IMR-90 (cell line): ENCODE measurements around the gene BAZ1A. TPM values are rescaled to one million over a fixed set of nuclear protein-coding genes. Genes with fewer than 3 reads are reported as not detected.

Experiments
- ATAC-seq: fragments of 200-7000 bp; cut with Tn5 transposase; 2 replicates; pipeline ENCODE4 v1.9.1; 2020; ENCODE audit warnings: low read depth, mild to moderate bottlenecking, moderate library complexity
- BruUV-seq: library from RNA; stranded (reverse); fragments of 400-500 nt; replicated peaks from 2 replicates; lab custom pipeline; 2021; lab: Mats Ljungman, UMichigan
- CTCF ChIA-PET: fragments of 300-600 bp; formaldehyde crosslinking; extraction: SDS; loops from one replicate; lab custom pipeline; 2021; ENCODE audit warnings: antibody characterized with exemption; lab: Yijun Ruan, JAX
- POLR2A ChIA-PET: fragments of 300-600 bp; sonication (Branson Sonifier 250); formaldehyde crosslinking; loops from one replicate; lab custom pipeline; 2022; ENCODE audit warnings: antibody characterized with exemption; ENCODE audit not compliant: unreplicated experiment; lab: Charles Lee
- DNase-seq: peaks from one replicate; pipeline ENCODE4 v3.0.0; 2013
- H2AFZ ChIP-seq: replicated peaks from 2 replicates; pipeline ENCODE3; 2013; ENCODE audit warnings: low read length, mild to moderate bottlenecking; ENCODE audit not compliant: poor library complexity
- H2AK5ac ChIP-seq: 2 replicates; pipeline ENCODE4 v1.6.1; 2013; ENCODE audit warnings: low read depth, low read length, inconsistent platforms
- H2AK9ac ChIP-seq: replicated peaks from 2 replicates; pipeline ENCODE3; 2013; ENCODE audit warnings: mild to moderate bottlenecking, low read depth, low read length, moderate library complexity; ENCODE audit not compliant: poor library complexity
- H2BK120ac ChIP-seq: 2 replicates; pipeline ENCODE4 v1.6.1; 2013; ENCODE audit warnings: low read depth, low read length, inconsistent platforms
- H2BK15ac ChIP-seq: 3 replicates; pipeline ENCODE4 v1.6.1; 2013; ENCODE audit warnings: low read depth, low read length, inconsistent platforms
- H2BK20ac ChIP-seq: 2 replicates; pipeline ENCODE4 v1.6.1; 2013; ENCODE audit warnings: low read depth, mild to moderate bottlenecking, inconsistent platforms, low read length, moderate library complexity
- H2BK5ac ChIP-seq: 2 replicates; pipeline ENCODE4 v1.6.1; 2013; ENCODE audit warnings: mild to moderate bottlenecking, low read depth, low read length, inconsistent platforms; ENCODE audit not compliant: poor library complexity, severe bottlenecking
- H3K14ac ChIP-seq: replicated peaks from 2 replicates; pipeline ENCODE4 v1.6.1; 2013; ENCODE audit warnings: low read depth, low read length, inconsistent platforms
- H3K18ac ChIP-seq: 2 replicates; pipeline ENCODE4 v1.6.1; 2013; ENCODE audit warnings: low read depth, low read length, control low read depth
- H3K23ac ChIP-seq: 2 replicates; pipeline ENCODE4 v1.6.1; 2013; ENCODE audit warnings: low read depth, low read length, inconsistent platforms
- H3K27ac ChIP-seq: 2 replicates; pipeline ENCODE4 v1.5.1; 2013; ENCODE audit warnings: mild to moderate bottlenecking, control low read depth, low read length; ENCODE audit not compliant: insufficient read depth
- H3K27me3 ChIP-seq: 2 replicates; pipeline ENCODE4 v1.6.1; 2013; ENCODE audit warnings: low read length; ENCODE audit not compliant: control insufficient read depth, insufficient read depth
- H3K36me3 ChIP-seq: 2 replicates; pipeline ENCODE4 v1.6.1; 2013; ENCODE audit warnings: low read length, mixed read lengths; ENCODE audit not compliant: control insufficient read depth, insufficient read depth
- H3K4ac ChIP-seq: 2 replicates; pipeline ENCODE4 v1.6.1; 2013; ENCODE audit warnings: low read depth, low read length, inconsistent platforms
- H3K4me1 ChIP-seq: 2 replicates; pipeline ENCODE4 v1.6.1; 2013; ENCODE audit warnings: low read length, mixed read lengths; ENCODE audit not compliant: control insufficient read depth, insufficient read depth
- H3K4me2 ChIP-seq: 2 replicates; pipeline ENCODE4 v1.6.1; 2013; ENCODE audit warnings: low read depth, mild to moderate bottlenecking, control low read depth, low read length, moderate library complexity
- H3K4me3 ChIP-seq: 2 replicates; pipeline ENCODE4 v1.5.1; 2013; ENCODE audit warnings: low read depth, mild to moderate bottlenecking, control low read depth, low read length, moderate library complexity; ENCODE audit not compliant: insufficient read depth
- H3K56ac ChIP-seq: 2 replicates; pipeline ENCODE4 v1.6.1; 2013; ENCODE audit warnings: low read length, inconsistent platforms; ENCODE audit not compliant: insufficient read depth; ENCODE audit errors: extremely low read depth
- H3K79me1 ChIP-seq, 2 experiments: 2 replicates each; pipeline ENCODE4 v1.6.1; 2013; ENCODE audit warnings: low read length in 2 of 2, inconsistent platforms in 1 of 2, low read depth in 1 of 2
- H3K9ac ChIP-seq: 2 replicates; pipeline ENCODE4 v1.6.1; 2013; ENCODE audit warnings: low read depth, low read length, control low read depth
- H3K9me1 ChIP-seq: 2 replicates; pipeline ENCODE4 v1.6.1; 2013; ENCODE audit warnings: low read length, inconsistent platforms; ENCODE audit not compliant: insufficient read depth
- H3K9me3 ChIP-seq: 2 replicates; pipeline ENCODE4 v1.6.1; 2013; ENCODE audit warnings: low read length; ENCODE audit not compliant: control insufficient read depth, insufficient read depth
- H4K20me1 ChIP-seq: 2 replicates; pipeline ENCODE4 v1.6.1; 2013; ENCODE audit warnings: low read length, inconsistent platforms; ENCODE audit not compliant: insufficient read depth
- H4K5ac ChIP-seq: 2 replicates; pipeline ENCODE4 v1.6.1; 2013; ENCODE audit warnings: mild to moderate bottlenecking, low read depth, low read length, control low read depth
- H4K8ac ChIP-seq, 2 experiments: 2 replicates each; pipeline ENCODE4 v1.6.1; 2013; ENCODE audit warnings: low read depth in 2 of 2, low read length in 2 of 2, control low read depth in 1 of 2, inconsistent platforms in 1 of 2
- H4K91ac ChIP-seq: 2 replicates; pipeline ENCODE4 v1.6.1; 2013; ENCODE audit warnings: low read depth, low read length, inconsistent platforms; ENCODE audit not compliant: insufficient read depth
- CEBPB ChIP-seq: IDR thresholded peaks from 2 replicates; pipeline ENCODE4 v1.6.1; 2012; ENCODE audit warnings: low read depth, low read length, improper control_type of control experiment
- CHD1 ChIP-seq: IDR thresholded peaks from 2 replicates; pipeline ENCODE4 v1.6.1; 2012; ENCODE audit warnings: low read depth, low read length, improper control_type of control experiment
- FOS ChIP-seq: fragments of 150-350 bp; IDR thresholded peaks from 2 replicates; pipeline ENCODE4 v1.6.1; 2016; ENCODE audit warnings: low read depth, low read length
- MAZ ChIP-seq: IDR thresholded peaks from 2 replicates; pipeline ENCODE4 v1.6.1; 2012; ENCODE audit warnings: low read depth, mild to moderate bottlenecking, low read length, improper control_type of control experiment, moderate library complexity, borderline replicate concordance
- NFE2L2 ChIP-seq: fragments of 150-350 bp; IDR thresholded peaks from 2 replicates; pipeline ENCODE4 v1.6.1; 2016; ENCODE audit warnings: low read depth, mild to moderate bottlenecking, low read length
- POLR2A ChIP-seq: IDR thresholded peaks from 2 replicates; pipeline ENCODE4 v1.6.1; 2012; ENCODE audit warnings: mild to moderate bottlenecking, low read depth, low read length
- RAD21 ChIP-seq: IDR thresholded peaks from 2 replicates; pipeline ENCODE4 v1.6.1; 2012; ENCODE audit warnings: low read length, improper control_type of control experiment
- USF2 ChIP-seq: fragments of 150-350 bp; IDR thresholded peaks from 2 replicates; pipeline ENCODE4 v1.6.1; 2017; ENCODE audit warnings: mild to moderate bottlenecking, antibody characterized with exemption, low read length, low read depth
- WGBS, 2 experiments: methylation state at CpG; one replicate each; pipeline versions ENCODE4 v1.1.5 to v1.1.7; 2013; ENCODE audit warnings: missing lambda C conversion rate in 2 of 2; ENCODE audit not compliant: insufficient read length in 1 of 2; ENCODE audit errors: extremely low coverage in 2 of 2; 5-methylcytosine and 5-hydroxymethylcytosine counted together
- dilution Hi-C: fragments of 300-500 bp; cut with HindIII; formaldehyde crosslinking; loops from one replicate; pipeline ENCODE4 v1.14.3; 2018; ENCODE audit warnings: low sequenced_read_pairs; ENCODE audit not compliant: unreplicated experiment
- in situ Hi-C: fragments of 300-500 bp; cut with MboI; formaldehyde crosslinking; loops from 3 replicates; pipeline ENCODE4 v1.14.3; 2019; ENCODE audit warnings: low sequenced_read_pairs, inconsistent platforms, mixed read lengths
- intact Hi-C: fragments of 100-400 bp; cut with micrococcal nuclease; formaldehyde crosslinking; loops from 2 replicates; pipeline ENCODE4 v1.10.0; 2022
- polyA plus RNA-seq, 3 experiments: library from polyadenylated mRNA; depleted of rRNA; stranded (reverse); fragments of >200 nt; gene quantifications; 2 replicates each; pipeline ENCODE4 v1.2.3, GENCODE V29; 2012; ENCODE audit warnings: low replicate concordance in 1 of 3
- total RNA-seq: library from RNA; depleted of rRNA; stranded (reverse); fragments of >200 nt; gene quantifications from 2 replicates; pipeline ENCODE4 v1.2.3, GENCODE V29; 2012
- TF ChIP-seq, protein P1 (sequence below): conservative IDR thresholded peaks from 2 replicates; pipeline ENCODE4 v1.5.1; 2012; ENCODE audit warnings: mild to moderate bottlenecking, low read depth, low read length, improper control_type of control experiment

Gene BAZ1A
- total and polyA plus RNA-seq, 2 of the 4 experiments (the other 2 are of a cell fraction): 15.3 to 23.8 TPM

- Histone ChIP-seq H4K91ac (no peak overlapping the region), H3K56ac (no peak overlapping the region), H3K9me3 (no peaks in the 10 kb centered on the region), H2AK5ac (no peak overlapping the region), H3K9ac (no peak overlapping the region), H3K79me1 (no peaks in the 10 kb centered on the region; a peak in 1 of 4 replicates), H3K4me1 (0 out of 2 replicates have a peak, but pooled peaks cover 2% of the 10 kb centered on the region), H2AFZ (no peak overlapping the region), H2BK20ac (no peak overlapping the region), H2AK9ac (no peak overlapping the region), H3K27me3 (no peaks in the 10 kb centered on the region), H3K9me1 (0 out of 2 replicates have a peak, but pooled peaks cover 2% of the 10 kb centered on the region), H2BK5ac (no peak overlapping the region), H3K14ac (no peak overlapping the region), H3K4ac (no peak overlapping the region), H3K36me3 (peaks cover 12% of the 10 kb centered on the region), H2BK120ac (no peak overlapping the region), H3K27ac (no peak overlapping the region), H4K8ac (no peak overlapping the region), H4K20me1 (no peaks in the 10 kb centered on the region), H3K4me2 (no peak overlapping the region), H3K4me3 (no peak overlapping the region), H3K18ac (no peak overlapping the region), H4K5ac (no peak overlapping the region), H3K23ac (no peak overlapping the region), H2BK15ac (no peak overlapping the region)
- ATAC-seq: no peak
- WGBS, 2 experiments: 100% methylated on average over 1 of the region's 1 CpG; no CpG with 5 or more reads in 1 of the 2 experiments
- DNase-seq: no peak
- no TSS peak for BruUV-seq
- dilution Hi-C loops: no loop called here
- no peak for TF ChIP-seq MAZ
- TF ChIP-seq POLR2A: no peak
- TF ChIP-seq, protein P1, sequence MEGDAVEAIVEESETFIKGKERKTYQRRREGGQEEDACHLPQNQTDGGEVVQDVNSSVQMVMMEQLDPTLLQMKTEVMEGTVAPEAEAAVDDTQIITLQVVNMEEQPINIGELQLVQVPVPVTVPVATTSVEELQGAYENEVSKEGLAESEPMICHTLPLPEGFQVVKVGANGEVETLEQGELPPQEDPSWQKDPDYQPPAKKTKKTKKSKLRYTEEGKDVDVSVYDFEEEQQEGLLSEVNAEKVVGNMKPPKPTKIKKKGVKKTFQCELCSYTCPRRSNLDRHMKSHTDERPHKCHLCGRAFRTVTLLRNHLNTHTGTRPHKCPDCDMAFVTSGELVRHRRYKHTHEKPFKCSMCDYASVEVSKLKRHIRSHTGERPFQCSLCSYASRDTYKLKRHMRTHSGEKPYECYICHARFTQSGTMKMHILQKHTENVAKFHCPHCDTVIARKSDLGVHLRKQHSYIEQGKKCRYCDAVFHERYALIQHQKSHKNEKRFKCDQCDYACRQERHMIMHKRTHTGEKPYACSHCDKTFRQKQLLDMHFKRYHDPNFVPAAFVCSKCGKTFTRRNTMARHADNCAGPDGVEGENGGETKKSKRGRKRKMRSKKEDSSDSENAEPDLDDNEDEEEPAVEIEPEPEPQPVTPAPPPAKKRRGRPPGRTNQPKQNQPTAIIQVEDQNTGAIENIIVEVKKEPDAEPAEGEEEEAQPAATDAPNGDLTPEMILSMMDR: no peak
- no peak for TF ChIP-seq RAD21
- TF ChIP-seq FOS: no peak
- no peak for TF ChIP-seq USF2
- TF ChIP-seq NFE2L2: no peak
- TF ChIP-seq CHD1: no peak
- TF ChIP-seq CEBPB: no peak
- in situ Hi-C loops: no loop called here
- ChIA-PET CTCF (interaction anchor here (0.6 kb wide), 1 partner anchor 32 kb away, joined by 3 read pairs; no protein-coding TSS in a partner anchor), POLR2A (no interaction called here)
- intact Hi-C loops: no loop called here
Observed at GRCh38 chr14:34754687-34755086, 120.5 kb downstream of the BAZ1A start.
